Spleen (tissue), 11 donors: ENCODE results near the gene IFNA2. TPM values are rescaled to one million over a fixed set of nuclear protein-coding genes. Genes with fewer than 3 reads are reported as not detected.

Source experiments
- DNase-seq: peaks from one replicate; pipeline ENCODE4 v3.0.0-alpha.2; 2020
- H3K27ac ChIP-seq, 8 donors: fragments of 200-600 bp; sonication (generic) in 7 of 8; 1 replicate in 4 of 8; 2 replicates in 4 of 8; pipeline versions ENCODE4 v1.5.0 to v1.8.0; 2016 to 2021; ENCODE audit warnings: inconsistent platforms in 4 of 8, mild to moderate bottlenecking in 4 of 8, moderate library complexity in 1 of 8
- H3K27me3 ChIP-seq, 7 donors: fragments of 200-600 bp; sonication (generic) in 6 of 7; replicated peaks in 1 of 7; 1 replicate in 4 of 7; 2 replicates in 3 of 7; pipeline versions ENCODE4 v1.5.0 to v1.8.0; 2016 to 2021; ENCODE audit warnings: inconsistent platforms in 3 of 7, mild to moderate bottlenecking in 1 of 7
- H3K36me3 ChIP-seq, 6 donors: fragments of 200-600 bp; sonication (generic) in 5 of 6; 1 replicate in 4 of 6; 2 replicates in 2 of 6; pipeline versions ENCODE4 v1.5.0 to v1.8.0; 2016 to 2021; ENCODE audit warnings: inconsistent platforms in 2 of 6
- H3K4me1 ChIP-seq, 6 donors: fragments of 200-600 bp; sonication (generic) in 5 of 6; 1 replicate in 3 of 6; 2 replicates in 3 of 6; pipeline versions ENCODE4 v1.5.0 to v1.8.0; 2016 to 2021; ENCODE audit warnings: inconsistent platforms in 3 of 6
- H3K4me3 ChIP-seq, 8 donors: fragments of 200-600 bp; sonication (generic) in 7 of 8; 1 replicate in 4 of 8; 2 replicates in 4 of 8; pipeline versions ENCODE4 v1.5.0 to v1.8.0; 2016 to 2021; ENCODE audit warnings: inconsistent platforms in 4 of 8, mild to moderate bottlenecking in 4 of 8, moderate library complexity in 2 of 8
- H3K9me3 ChIP-seq, 8 donors: fragments of 200-600 bp; sonication (generic) in 7 of 8; 1 replicate in 4 of 8; 2 replicates in 4 of 8; pipeline versions ENCODE4 v1.5.0 to v1.8.0; 2016 to 2021; ENCODE audit warnings: inconsistent platforms in 4 of 8
- POLR2A ChIP-seq, 3 donors: fragments of 450-650 bp; IDR thresholded peaks; one replicate each; pipeline ENCODE4 v1.5.1; 2017; ENCODE audit warnings: antibody characterized with exemption in 3 of 3, mild to moderate bottlenecking in 1 of 3
- POLR2AphosphoS5 ChIP-seq, 3 donors: sonication (generic); formaldehyde crosslinking; IDR thresholded peaks; one replicate each; pipeline ENCODE4 v1.5.1; 2017; ENCODE audit warnings: antibody characterized with exemption in 3 of 3
- WGBS, 5 donors: extraction: QIAGEN DNeasy Blood & Tissue Kit in 3 of 5; methylation state at CpG; one replicate each; pipeline versions ENCODE4 v1.1.5 to v1.1.7; 2013 to 2018; 5-methylcytosine and 5-hydroxymethylcytosine counted together
- intact Hi-C: fragments of 100-400 bp; cut with DNase I; formaldehyde crosslinking; loops from one replicate; pipeline ENCODE4 v1.15.0; 2023; ENCODE audit warnings: low total_unique reads
- polyA plus RNA-seq, 3 donors: library from polyadenylated mRNA; stranded (reverse); fragments of 200-250 nt; gene quantifications; one replicate each; pipeline ENCODE4 v1.2.1, GENCODE V29; 2013
- total RNA-seq, 7 donors: library from RNA; depleted of rRNA in 3 of 7; stranded (reverse); fragments of >200 nt in 3 of 7; fragmentation: NEBNext Ultra II Directional in 4 of 7; extraction: Animal tissue kit (Norgen Biotek cat#: 25700) in 4 of 7; gene quantifications; one replicate each; pipeline versions ENCODE4 v1.1.0 to v1.2.1, GENCODE V29; 2016 to 2021
- TF ChIP-seq, protein P1 (sequence below), 11 experiments: fragments of 200-600 bp in 7 of 11; fragments of 450-650 bp in 4 of 11; sonication (generic) in 4 of 11; IDR thresholded peaks in 8 of 11; conservative IDR thresholded peaks in 3 of 11; 1 replicate in 7 of 11; 2 replicates in 4 of 11; pipeline versions ENCODE4 v1.4.0 to v1.8.0; 2016 to 2021; ENCODE audit warnings: antibody characterized with exemption in 11 of 11, inconsistent platforms in 4 of 11, mild to moderate bottlenecking in 1 of 11
- donor health status: healthy with polysubstance abuse.
- donor health status: DM: no; HTN: no; CAD: no; lungs with moderate emphysema.
- donor health status: DM: no; HTN: no; CAD: no.
- donor health status: Bipolar disorder and iron deficiency.
- donor health status: healthy.
- donor health status: DM: no; HTN: no; CAD: no.
- donor health status: DM: yes; HTN: yes; CAD: no.

The IFNA2 gene
- total and polyA plus RNA-seq, 10 donors: 0.86 to 0.88 TPM; not detected in 8

GRCh38 chr9:21357479-21358460, 27.4 kb downstream of the IFNA2 start:
- peaks cover 0 to 10% (median 0%) of the 10 kb centered on the region in 8 donors for H3K9me3 ChIP-seq
- TF ChIP-seq POLR2A (IDR thresholded peaks at IDR 0.05) (no peak), POLR2AphosphoS5 (IDR thresholded peaks at IDR 0.05) (no peak)
- TF ChIP-seq, protein P1, sequence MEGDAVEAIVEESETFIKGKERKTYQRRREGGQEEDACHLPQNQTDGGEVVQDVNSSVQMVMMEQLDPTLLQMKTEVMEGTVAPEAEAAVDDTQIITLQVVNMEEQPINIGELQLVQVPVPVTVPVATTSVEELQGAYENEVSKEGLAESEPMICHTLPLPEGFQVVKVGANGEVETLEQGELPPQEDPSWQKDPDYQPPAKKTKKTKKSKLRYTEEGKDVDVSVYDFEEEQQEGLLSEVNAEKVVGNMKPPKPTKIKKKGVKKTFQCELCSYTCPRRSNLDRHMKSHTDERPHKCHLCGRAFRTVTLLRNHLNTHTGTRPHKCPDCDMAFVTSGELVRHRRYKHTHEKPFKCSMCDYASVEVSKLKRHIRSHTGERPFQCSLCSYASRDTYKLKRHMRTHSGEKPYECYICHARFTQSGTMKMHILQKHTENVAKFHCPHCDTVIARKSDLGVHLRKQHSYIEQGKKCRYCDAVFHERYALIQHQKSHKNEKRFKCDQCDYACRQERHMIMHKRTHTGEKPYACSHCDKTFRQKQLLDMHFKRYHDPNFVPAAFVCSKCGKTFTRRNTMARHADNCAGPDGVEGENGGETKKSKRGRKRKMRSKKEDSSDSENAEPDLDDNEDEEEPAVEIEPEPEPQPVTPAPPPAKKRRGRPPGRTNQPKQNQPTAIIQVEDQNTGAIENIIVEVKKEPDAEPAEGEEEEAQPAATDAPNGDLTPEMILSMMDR (IDR thresholded peaks at IDR 0.05 in 8 of 11, conservative IDR thresholded peaks at IDR 0.05 in 3 of 11): no peak
- WGBS, 5 donors: 45 to 57% (median 52%) methylated on average over 7 of the region's 7 CpGs
- peak overlapping the region in 1 of 8 donors; percentile 15 for H3K4me3 ChIP-seq
- H3K36me3 ChIP-seq: no peaks in the 10 kb centered on the region
- no peaks in the 10 kb centered on the region for H3K27me3 ChIP-seq
- H3K27ac ChIP-seq: peak overlapping the region in 7 of 8 donors; percentile 0 to 60 (median 35)
- intact Hi-C loops: no loop called here
- no peak for DNase-seq
- H3K4me1 ChIP-seq: peaks cover 0 to 16% (median 9%) of the 10 kb centered on the region in 6 donors

- 72 to 88% (median 86%) methylated on average over 1 of the region's 1 CpG for WGBS, 5 donors
- no peaks in the 10 kb centered on the region for H3K4me1 ChIP-seq
- no peaks in the 10 kb centered on the region for H3K27me3 ChIP-seq
- intact Hi-C loops: no loop called here
- DNase-seq: no peak
- peaks cover 0 to 10% (median 0%) of the 10 kb centered on the region in 8 donors for H3K9me3 ChIP-seq
- H3K36me3 ChIP-seq: no peaks in the 10 kb centered on the region
- no peak within 1 kb of the TSS for H3K4me3 ChIP-seq
- TF ChIP-seq, protein P1 (IDR thresholded peaks at IDR 0.05 in 8 of 11, conservative IDR thresholded peaks at IDR 0.05 in 3 of 11): no peak
- TF ChIP-seq POLR2A (IDR thresholded peaks at IDR 0.05): no peak
- TF ChIP-seq POLR2AphosphoS5 (IDR thresholded peaks at IDR 0.05): no peak
- H3K27ac ChIP-seq: no peak within 1 kb of the TSS
Measured at GRCh38 chr9:21350787-21351186, 34.4 kb downstream of the IFNA2 start, which contains the start of gene IFNA6. TSS of gene IFNA6 (minus strand) at chr9:21350887. CDS start at chr9:21350887, 0 bp downstream.

GRCh38 chr9:21348430-21348970, 36.7 kb downstream of the IFNA2 start:
- Histone ChIP-seq H3K4me1 (no peaks in the 10 kb centered on the region), H3K27ac (no peak overlapping the region), H3K4me3 (no peak overlapping the region), H3K27me3 (peaks cover 0 to 4% (median 0%) of the 10 kb centered on the region in 7 donors), H3K9me3 (peaks cover 0 to 6% (median 0%) of the 10 kb centered on the region in 8 donors), H3K36me3 (no peaks in the 10 kb centered on the region)
- TF ChIP-seq POLR2A (IDR thresholded peaks at IDR 0.05) (no peak), POLR2AphosphoS5 (IDR thresholded peaks at IDR 0.05) (no peak)
- TF ChIP-seq, protein P1 (IDR thresholded peaks at IDR 0.05 in 8 of 11, conservative IDR thresholded peaks at IDR 0.05 in 3 of 11): no peak
- WGBS, 5 donors: 76 to 81% (median 80%) methylated on average over 3 of the region's 3 CpGs
- DNase-seq: no peak
- intact Hi-C loops: no loop called here

DNA sequence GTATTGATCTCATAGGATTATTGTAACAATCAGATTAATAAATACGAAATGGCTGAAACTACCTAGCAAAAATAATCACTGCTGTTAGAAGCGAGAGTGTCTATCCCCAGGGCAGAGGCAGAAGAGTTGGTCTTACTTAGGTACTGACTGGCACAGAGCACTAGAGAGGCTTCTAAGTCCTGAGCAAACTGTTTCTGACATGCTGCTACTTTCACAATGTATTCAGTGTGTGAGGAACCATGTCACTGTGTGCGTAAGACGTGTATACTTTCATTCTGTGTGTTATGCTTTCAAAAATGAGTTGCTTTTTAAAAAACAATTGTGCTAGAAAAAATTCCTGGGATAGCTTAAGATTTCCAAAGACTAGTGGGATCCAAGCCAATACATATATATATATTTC, 44.5 kb downstream of the IFNA2 start:
- Histone ChIP-seq H3K27ac (no peak overlapping the region), H3K4me3 (no peak overlapping the region), H3K36me3 (no peaks in the 10 kb centered on the region), H3K27me3 (peaks cover 0 to 4% (median 0%) of the 10 kb centered on the region in 7 donors), H3K9me3 (peaks cover 0 to 6% (median 0%) of the 10 kb centered on the region in 8 donors), H3K4me1 (peaks cover 0 to 5% (median 3%) of the 10 kb centered on the region in 6 donors)
- DNase-seq: no peak
- 86 to 95% (median 89%) methylated on average over 4 of the region's 4 CpGs for WGBS, 5 donors
- TF ChIP-seq, protein P1 (IDR thresholded peaks at IDR 0.05 in 8 of 11, conservative IDR thresholded peaks at IDR 0.05 in 3 of 11): no peak
- TF ChIP-seq POLR2A (IDR thresholded peaks at IDR 0.05): no peak
- intact Hi-C loops: no loop called here
